HG02678 (cell line): ENCODE data around the gene OR51E2.
"Not testable (repeated sequence)": the region's sequence is repeated elsewhere in the genome, so short reads cannot be mapped to it uniquely, and the experiment has no call there.

Experiments
- ATAC-seq: cut with Tn5 transposase; IDR thresholded peaks from one replicate; pipeline ENCODE4 v1.9.1; 2021; ENCODE audit warnings: mild to moderate bottlenecking, moderate library complexity; ENCODE audit not compliant: unreplicated experiment

The OR51E2 gene

DNA sequence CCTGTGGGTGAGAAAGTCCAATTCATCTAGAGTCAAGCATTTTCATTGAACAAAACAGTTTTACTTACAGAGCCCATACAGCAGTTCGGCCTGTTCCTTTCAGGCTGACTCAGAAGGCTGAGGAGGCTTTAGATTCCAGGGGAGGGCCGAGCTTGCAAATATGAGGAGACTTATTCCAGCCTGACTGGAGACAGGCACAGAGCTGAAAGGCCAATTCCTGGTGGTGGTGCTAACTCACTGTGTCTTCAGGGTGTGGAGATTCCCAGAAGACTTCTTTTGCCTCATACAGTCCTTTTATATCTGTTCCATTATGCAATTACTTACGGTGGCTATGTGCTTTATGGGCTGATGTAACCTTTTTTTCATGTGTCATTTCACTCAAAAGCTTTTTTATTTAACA lies at the start of gene OR51E2:
TSS of gene OR51E2 (minus strand) at position 269 of the 400 bp plus-strand sequence. CDS start 15,142 bp downstream, outside the sequence.
- no peak for ATAC-seq

- ATAC-seq: no peak
These were observed 43.1 kb upstream of the OR51E2 start for GRCh38 chr11:4740735-4741134.

GRCh38 chr11:4727171-4727570 lies 29.5 kb upstream of the OR51E2 start:
- no peak for ATAC-seq

DNA sequence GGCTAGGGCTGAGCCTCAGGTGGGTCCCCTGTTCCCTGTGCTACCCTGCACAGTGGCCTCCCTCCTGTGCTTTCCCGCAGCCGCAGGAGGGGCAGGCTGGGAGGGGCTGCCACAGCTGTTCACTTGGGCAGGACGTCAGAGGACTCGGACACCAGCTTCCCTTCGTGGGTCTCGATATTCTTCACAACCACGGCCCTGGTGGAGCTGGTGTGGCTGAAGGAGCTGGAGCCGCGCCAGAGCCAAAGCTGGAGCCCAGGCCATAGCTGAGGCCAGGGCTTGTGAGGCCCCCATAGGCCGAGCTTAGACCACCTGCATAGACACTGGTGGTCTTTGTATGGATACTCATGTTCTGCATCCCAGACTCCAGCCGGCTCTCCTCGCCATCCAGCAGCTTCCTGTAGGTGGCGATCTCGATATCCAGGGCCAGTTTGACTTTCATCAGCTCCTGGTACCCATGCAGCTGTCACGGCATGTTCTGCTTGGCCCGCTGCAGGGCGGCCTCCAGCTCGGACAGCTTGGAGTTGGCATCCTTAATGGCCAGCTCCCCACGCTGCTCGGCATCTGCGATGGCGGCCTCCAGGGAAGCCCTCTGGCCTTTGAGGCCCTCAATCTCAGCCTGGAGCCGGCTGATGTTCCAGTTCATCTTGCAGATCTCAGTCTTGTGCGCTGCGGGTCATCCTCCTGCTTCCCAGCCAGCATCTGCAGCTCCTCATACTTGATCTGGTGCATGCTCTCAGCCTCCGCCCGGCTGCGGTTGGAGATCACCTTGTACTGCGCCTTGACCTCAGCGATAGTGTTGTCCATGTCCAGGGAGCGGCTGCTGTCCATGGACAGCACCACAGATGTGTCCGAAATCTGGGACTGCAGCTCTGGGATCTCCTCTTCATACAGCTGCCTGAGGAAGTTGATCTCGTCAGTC lies 25.2 kb upstream of the OR51E2 start:
- not testable (repeated sequence) for ATAC-seq

DNA sequence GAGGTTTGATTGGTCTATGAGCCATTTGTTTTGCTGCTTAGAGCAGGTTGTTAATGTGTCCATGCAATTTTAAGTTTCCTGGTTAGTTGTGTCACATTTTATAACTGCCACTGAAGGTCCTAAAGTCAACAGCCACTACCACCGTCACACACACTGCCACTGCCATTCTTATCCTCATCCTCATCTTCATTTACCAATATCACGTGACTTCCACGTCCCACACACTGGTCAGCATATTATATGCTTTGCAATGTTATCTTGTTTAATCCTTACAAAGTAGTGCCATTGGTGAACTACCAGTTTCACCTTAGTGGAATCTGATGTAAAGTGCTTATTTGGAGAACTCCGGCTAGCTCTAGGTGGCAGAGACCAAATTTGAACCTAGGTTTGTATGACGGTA lies 16.6 kb upstream of the OR51E2 start:
- no peak for ATAC-seq

- no peak for ATAC-seq
These were observed 15.6 kb upstream of the OR51E2 start for GRCh38 chr11:4713241-4713640.

DNA sequence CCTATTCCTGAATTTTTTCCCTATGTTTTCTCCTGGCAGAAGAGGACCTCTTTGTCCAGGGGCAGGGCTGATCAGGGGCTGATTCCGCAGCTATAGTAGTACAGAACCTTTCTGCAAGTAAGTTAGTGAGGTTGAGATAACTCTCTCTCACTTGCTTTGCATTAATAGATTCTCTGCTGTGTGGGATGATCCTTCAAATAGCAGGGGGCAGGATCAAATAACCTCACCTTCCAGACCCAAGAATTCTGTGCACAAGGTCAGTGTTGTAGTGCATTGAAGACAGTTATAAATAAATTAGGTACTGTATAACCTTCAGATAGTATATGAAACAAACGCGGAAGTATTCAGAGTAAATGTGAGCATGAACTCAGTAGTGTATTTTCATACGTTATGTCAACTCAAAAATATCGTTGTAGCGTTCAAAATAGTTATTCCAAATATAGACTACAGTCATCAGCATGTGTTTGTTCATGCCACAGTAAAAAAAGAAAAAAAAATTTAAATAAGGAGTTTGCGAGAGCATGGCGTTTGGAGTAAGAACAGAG lies 7.2 kb upstream of the OR51E2 start:
- ATAC-seq: no peak

DNA sequence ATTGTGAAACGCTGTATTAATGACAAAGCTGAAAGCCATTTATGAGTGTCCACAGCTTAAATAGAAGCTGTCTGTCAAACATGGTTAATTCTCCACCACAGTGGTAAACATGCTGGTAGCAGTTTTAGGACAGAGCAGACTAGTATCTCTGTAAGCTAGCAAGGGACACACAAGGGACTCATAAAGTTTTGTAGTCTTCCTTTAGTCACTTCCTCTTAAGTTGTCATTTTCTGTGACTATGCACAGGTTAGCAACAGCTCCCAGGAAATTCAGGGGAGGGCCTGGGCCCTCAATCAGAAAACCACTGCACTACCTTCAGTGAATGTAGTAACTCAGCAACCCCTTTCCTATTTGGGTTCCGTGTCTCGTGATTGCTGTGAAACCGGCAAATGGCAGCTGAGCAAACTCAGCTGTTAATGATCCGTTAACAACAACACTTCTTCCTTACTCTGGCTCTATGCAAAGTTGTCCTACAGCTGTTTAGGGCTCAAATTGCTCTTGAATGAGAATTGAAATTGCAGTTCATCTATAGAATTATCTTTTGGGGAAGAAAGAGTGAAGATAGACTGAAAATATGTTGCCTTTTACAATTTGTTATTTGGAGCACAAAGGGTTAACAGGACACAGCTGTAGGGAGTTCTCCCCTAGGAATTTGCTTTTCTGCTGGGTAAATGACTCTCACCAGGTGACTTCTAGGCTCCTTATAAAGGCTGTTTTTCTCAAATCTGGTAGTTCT lies 6.6 kb upstream of the OR51E2 start, which contains the start of gene MMP26:
TSS of gene MMP26 (plus strand) at position 731 of the 736 bp plus-strand sequence.
- ATAC-seq: peak; percentile 49

- no peak for ATAC-seq
These were observed 2.8 kb upstream of the OR51E2 start for GRCh38 chr11:4700436-4700820.

DNA sequence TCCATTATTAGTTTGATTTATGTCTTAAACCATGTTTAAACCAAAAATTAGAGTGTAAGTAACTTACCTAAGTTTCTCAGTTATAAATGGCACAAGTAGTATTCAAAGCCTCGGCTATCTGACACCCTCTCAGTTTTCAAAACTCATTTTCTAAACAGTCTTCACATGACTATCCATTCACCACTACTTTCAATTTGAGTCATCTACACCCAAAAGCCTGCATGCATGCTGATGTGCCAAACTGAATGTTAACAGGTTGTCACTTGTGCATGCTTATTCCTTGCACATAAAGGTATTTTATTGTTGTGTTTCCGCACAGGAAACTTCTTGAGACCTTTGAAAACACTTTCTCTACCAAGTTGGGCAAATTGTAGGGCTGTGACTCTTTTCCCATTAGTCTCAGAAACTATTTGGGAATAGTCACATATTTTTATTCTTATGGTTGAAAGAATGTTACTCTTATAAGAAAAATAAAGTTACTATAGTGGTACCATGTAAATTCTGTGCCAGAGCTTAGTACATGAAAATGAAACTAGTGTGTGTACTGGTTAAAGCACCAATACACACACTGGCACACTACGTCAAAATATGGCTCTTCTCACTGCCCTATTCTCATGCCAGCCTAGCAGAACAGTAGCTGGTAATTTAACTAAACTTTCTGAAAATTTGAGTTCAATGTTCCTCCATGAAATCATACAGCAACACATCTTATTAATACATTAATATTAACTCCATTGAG lies 2.2 kb upstream of the OR51E2 start:
- peak; percentile 91 for ATAC-seq

GRCh38 chr11:4695442-4695841 lies 2.2 kb downstream of the OR51E2 start:
- ATAC-seq: no peak

DNA sequence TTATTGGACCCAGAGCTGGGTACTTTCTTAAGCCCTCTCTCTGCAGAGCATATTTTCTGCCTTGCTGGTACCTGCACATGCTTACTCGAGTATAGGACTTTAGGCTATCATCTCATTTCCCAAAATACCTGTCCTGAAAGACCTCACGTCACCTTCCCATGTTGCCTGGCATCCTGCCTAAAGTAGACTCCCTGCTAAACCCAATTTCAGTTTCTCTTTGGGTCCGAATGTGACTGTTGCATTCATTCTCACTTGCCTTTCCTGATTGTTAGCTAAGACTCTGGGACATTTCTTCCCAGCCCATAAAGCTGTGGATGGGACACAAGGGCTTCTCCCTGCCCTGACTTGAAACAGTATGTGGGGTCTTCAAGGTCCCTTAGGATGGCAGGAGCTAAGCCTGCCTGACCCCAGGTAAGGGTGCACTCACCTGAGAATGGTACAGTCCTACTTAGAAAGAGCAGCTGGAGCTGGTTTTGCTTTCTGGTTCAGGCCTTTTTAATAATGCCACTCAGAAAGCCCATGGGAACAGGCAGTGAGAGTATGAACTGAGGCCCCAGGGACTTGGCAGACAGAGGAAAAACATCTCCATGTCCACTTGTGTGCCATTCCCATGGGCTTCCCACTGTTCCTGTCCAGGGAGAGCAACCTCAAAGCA lies 12.9 kb downstream of the OR51E2 start:
- ATAC-seq: no peak

DNA sequence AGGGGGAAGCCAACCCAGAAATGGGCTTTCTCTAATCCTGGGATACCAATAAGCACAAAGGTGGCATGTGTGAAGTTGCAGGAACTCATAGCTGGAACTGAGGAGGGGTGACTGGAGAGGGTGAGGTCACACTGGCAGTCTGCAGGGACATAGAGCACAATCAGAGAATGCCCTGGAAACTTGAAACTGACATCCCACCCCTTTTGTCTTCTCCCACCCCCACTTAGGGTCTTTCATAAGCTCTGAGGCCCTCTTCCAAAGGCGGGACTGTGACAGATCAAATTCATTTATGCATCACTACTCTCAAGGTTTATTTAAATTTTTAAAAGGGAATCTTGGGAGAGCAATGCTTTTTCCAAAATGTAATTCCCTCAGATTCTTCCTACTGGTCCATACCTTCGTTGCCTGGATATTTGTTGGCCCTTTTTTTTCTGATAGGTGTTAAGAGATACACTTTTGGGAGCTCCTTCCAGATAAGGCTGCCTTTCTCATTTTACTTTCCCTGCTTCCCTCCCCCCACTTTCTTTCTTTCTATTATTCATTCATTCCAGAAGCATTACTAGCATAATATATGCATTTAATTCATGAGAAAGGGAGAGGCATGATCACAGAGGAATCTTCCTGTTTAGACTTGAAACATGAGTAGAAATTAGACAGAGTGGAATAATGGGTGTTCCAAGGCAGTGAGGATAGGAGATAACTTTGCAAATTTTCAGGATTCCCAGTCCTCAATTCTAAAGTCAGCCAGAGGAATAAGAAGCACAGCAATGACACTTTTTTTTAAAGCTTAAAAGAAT lies 14.8 kb downstream of the OR51E2 start:
- ATAC-seq: no peak

DNA sequence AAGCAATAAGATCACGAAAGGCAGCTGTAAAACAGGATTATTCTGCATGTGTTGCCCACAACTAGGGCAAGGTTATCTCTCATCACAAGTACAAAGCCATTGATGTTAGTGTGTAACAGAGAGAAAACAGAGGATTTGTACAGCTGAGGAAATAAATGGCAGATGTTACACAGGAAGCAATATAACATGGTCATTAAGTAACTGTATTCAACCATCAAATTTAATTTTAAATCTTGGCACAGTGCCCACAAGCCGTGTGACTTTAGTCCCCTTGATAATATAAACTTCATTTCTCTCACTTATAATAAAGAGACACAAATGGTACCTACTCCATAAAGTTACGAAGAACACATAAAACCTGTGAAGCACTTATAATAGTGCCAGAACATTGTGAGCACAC lies 17.3 kb downstream of the OR51E2 start:
- no peak for ATAC-seq

DNA sequence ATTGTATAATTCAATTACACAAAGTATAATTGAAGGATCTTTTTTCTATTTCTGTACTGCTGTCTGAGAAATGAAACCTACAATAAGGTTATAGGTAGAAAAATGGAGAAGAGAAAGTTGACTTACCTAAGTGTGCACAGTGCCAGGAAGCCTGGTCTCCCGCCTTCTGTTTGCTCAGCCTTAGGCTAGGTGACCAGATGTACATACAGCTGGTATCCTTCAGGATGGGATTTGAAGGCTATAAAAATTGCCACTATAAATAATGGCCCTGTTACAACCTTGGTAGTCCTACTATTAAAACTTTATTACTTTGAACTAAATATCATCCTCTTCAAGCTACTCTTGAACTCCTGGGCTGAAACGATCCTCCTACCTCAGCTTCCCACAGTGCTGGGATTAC lies 19.7 kb downstream of the OR51E2 start:
- no peak for ATAC-seq

- no peak for ATAC-seq
These were observed 23.9 kb downstream of the OR51E2 start for GRCh38 chr11:4673781-4674180.

DNA sequence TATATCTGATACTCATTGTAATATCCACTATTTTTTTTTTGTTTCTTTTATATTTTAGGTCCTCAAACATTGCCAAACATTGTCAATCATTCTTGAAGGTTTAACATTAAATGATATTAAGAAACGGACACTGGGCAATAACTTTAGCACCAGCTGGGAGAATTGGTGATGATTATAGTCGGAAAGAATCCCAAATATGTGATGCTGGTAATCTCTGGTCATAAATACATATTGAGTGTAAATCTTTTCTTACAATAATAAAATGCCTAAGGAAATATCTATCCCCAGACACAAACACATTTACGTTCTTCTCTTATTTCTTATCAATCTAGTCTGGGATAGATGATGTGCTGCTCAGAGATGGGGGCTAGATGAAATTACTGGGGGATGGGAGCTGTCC lies 25.2 kb downstream of the OR51E2 start:
- ATAC-seq: no peak

- no peak for ATAC-seq
These were observed 25.9 kb downstream of the OR51E2 start for GRCh38 chr11:4671741-4672140.

DNA sequence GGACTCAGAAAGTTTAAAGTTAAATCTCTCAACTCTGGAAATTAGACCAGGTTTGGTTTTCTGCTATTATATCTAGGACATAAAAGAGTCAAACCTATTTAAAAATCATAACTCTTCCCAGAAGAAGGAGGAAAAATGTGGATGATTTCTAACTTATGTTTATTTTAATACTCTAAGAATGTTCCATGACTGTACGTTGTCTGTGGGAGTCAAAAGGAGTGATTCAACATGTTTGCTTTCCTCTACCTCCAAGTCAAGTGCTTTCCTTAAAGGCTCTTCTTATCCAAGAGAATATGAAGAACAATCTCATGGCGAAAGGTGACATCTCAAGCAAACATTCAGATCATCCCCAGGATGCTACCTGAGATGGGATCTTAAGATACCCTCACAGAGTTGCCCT lies 32.2 kb downstream of the OR51E2 start:
- no peak for ATAC-seq

- ATAC-seq: no peak
These were observed 32.9 kb downstream of the OR51E2 start for GRCh38 chr11:4664786-4665185.
